Activated naive CD4-positive, alpha-beta T cell treated with anti-CD3 and anti-CD28 coated beads, Interleukin-2, amount 50 U/mL, for 72 hours (primary cell): ENCODE measurements around the gene TMEM45B. TPM values are rescaled to one million over a fixed set of nuclear protein-coding genes. Genes with fewer than 3 reads are reported as not detected.
A peak's percentile ranks its signal among the peaks of the same experiment; 100 is the strongest.
"Not testable (repeated sequence)": the region's sequence is repeated elsewhere in the genome, so short reads cannot be mapped to it uniquely, and the experiment has no call there.

Experiments used
- ATAC-seq, 2 donors: fragments of 150-1000 bp; cut with Tn5 transposase; 2 replicates each; pipeline ENCODE4 v1.10.0; 2021; ENCODE audit warnings: mild to moderate bottlenecking in 2 of 2, moderate library complexity in 2 of 2
- DNase-seq, 2 donors: peaks; one replicate each; pipeline ENCODE4 v3.0.0; 2021 to 2022; ENCODE audit warnings: low spot score in 2 of 2
- H3K27ac Mint-ChIP-seq, 2 donors: one replicate each; pipeline ENCODE4 v1.8.0; 2022; ENCODE audit warnings: mild to moderate bottlenecking in 2 of 2, mixed read lengths in 2 of 2
- H3K36me3 Mint-ChIP-seq, 2 donors: one replicate each; pipeline ENCODE4 v1.8.0; 2022; ENCODE audit warnings: mixed read lengths in 2 of 2
- H3K9me3 Mint-ChIP-seq, 2 donors: one replicate each; pipeline ENCODE4 v1.8.0; 2022; ENCODE audit warnings: mixed read lengths in 2 of 2
- total RNA-seq, 2 donors: library from RNA; stranded (reverse); gene quantifications; one replicate each; pipeline ENCODE4 v1.2.3, GENCODE V29; 2022

TMEM45B gene
- total RNA-seq, 2 donors from 2014 or later, result 2.3 to 2.9 TPM

DNA sequence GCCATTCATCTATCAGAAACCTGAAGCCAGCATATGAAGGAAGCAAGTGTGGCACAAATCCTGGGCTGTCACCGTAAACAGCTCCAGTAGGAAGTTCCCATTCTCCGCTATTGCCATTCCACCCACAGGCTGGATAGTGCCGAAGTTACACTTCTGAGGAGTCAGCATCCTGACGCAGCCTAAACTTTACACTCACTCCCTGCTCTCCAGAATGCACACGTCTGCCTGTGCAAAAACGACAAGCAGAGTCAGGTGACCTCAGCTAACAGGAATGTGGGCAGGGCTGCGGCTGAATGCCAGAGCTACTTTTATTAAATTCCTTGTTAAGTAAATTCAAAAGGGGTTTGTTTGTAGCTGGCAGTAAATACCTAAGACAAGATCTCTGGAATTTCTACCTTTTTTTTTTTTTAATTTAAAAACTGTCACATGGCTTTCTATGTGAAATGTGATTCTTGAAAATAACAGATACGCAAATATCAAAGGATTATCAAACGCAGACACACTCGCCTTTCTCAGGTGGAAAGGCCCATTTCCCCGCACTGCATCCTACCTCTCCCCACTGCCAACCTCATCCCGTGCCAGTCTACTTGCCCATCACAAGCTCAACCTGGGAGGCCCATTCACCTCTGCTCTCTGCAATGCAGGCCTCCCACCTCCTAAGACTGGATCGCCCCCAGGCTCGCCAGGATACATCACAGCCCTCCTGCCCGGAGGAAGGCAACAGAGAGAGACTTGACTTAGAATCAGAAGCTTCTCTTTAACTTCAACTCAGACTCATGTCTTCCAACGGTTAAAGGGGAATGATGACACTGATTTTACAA is 46.3 kb downstream of the TMEM45B start:
- DNase-seq (no peak), ATAC-seq (no peak)
- peaks cover 12 to 68% of the 10 kb centered on the region in 2 donors for H3K36me3 Mint-ChIP-seq
- H3K27ac Mint-ChIP-seq, result peak overlapping the region in 1 of 2 donors; percentile 29
- H3K9me3 Mint-ChIP-seq, result no peaks in the 10 kb centered on the region

GRCh38 chr11:129864811-129865210 is 49.2 kb downstream of the TMEM45B start:
- Mint-ChIP-seq H3K9me3 (no peaks in the 10 kb centered on the region), H3K27ac (peak overlapping the region in 1 of 2 donors; percentile 30), H3K36me3 (peaks cover 12 to 61% of the 10 kb centered on the region in 2 donors)
- DNase-seq (no peak), ATAC-seq (no peak)

GRCh38 chr11:129865701-129866100 is 50.1 kb downstream of the TMEM45B start:
- Mint-ChIP-seq H3K36me3 (peaks cover 12 to 53% of the 10 kb centered on the region in 2 donors), H3K9me3 (no peaks in the 10 kb centered on the region), H3K27ac (peak overlapping the region; percentile 1 to 34)
- ATAC-seq, result peak in 1 of 2 donors; percentile 20
- DNase-seq, result no peak

DNA sequence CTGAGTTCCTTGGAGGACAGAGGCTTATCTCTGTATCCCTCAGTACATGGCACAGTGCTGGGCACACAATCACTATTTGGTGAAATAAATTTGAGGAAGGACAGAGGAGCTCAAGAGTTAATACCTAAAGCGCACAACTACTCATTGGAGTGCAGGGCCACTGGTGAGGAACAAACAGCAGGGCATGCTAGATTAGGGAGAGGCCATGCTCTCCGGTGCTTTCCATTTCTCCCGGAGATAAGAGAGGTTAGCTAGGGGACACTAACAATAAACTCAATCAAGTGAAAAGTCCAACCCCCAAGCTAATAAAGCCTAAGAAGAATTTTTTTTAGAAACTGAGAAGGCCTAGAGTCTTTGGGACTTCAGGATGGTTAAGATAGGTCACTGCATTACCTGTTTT is 50.7 kb downstream of the TMEM45B start:
- no peak for ATAC-seq
- no peak for DNase-seq
- peaks cover 13 to 51% of the 10 kb centered on the region in 2 donors for H3K36me3 Mint-ChIP-seq
- H3K27ac Mint-ChIP-seq, result peak overlapping the region; percentile 34 to 44
- no peaks in the 10 kb centered on the region for H3K9me3 Mint-ChIP-seq

DNA sequence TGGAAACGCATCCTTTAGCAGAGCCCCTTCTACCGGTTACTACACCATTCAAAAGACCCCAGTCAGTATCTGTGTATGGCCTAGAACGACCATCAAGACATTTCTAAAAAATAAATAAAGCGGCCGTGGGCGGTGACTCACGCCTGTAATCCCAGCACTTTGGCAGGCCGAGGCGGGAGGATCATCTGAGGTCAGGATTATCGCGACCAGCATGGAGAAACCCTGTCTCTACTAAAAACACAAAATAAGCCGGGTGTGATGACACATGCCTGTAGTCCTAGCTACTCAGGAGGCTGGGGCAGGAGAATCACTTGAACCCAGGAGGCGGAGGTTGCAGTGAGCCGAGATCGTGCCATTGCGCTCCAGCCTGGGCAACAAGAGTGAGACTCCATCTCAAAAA is 53.0 kb downstream of the TMEM45B start:
- Mint-ChIP-seq H3K27ac (peak overlapping the region in 1 of 2 donors; percentile 7), H3K36me3 (peaks cover 18 to 44% of the 10 kb centered on the region in 2 donors)
- not testable (repeated sequence) for ATAC-seq, H3K9me3 Mint-ChIP-seq, DNase-seq

DNA sequence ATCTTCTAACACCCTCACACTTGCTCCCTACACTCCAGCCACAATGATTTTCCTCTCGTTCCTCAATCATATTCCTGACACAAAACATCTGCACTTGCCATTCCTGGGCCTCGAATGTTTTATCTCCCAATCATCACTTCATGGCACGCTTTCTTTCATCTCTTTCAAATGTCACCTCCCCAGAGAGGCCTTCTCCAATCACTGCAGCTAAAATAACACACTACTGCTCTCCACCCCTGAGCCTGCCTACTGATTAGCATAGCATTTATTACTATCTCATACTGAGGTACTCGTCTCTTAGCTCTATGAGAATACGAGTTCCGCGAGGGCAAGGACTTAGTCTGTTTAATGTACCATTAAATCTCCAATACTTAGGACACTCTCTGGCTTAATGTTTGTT is 56.3 kb downstream of the TMEM45B start:
- Mint-ChIP-seq H3K27ac (peak overlapping the region in 1 of 2 donors; percentile 9), H3K36me3 (peaks cover 16 to 20% of the 10 kb centered on the region in 2 donors), H3K9me3 (no peaks in the 10 kb centered on the region)
- no peak for DNase-seq
- no peak for ATAC-seq

- Mint-ChIP-seq H3K9me3 (no peaks in the 10 kb centered on the region), H3K27ac (peak overlapping the region in 1 of 2 donors; percentile 48), H3K36me3 (peaks cover 18 to 27% of the 10 kb centered on the region in 2 donors)
- ATAC-seq, result no peak
- DNase-seq, result no peak
These were observed 64.7 kb downstream of the TMEM45B start for GRCh38 chr11:129880311-129880710.

DNA sequence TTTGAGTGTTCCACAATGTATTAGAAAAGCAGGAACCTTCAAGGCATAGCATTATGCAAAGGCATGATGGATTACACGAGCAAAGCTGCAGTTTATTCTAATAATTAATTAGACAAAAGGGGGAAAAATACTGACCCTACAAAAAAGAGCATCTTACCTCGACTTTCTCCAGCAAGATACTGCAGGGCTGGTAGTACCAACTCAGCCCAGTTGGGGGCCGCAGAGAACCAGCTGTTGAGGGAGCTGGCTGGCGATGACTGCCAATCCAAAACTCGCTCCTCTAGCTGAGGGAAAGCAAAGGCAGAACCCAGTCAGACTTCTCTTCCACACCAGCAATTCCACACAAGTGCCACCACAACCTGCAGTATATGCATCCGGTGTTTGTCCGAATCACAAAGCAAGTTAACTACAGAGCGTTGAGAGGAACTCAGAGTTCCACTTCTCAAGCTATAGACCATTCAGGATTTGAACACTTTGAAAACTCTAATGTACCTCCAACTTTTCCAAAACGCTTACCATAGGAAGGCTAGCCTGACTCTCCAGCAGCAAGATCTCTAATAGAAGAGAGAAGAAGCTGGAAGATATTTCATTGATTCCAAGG is 66.0 kb downstream of the TMEM45B start:
- Mint-ChIP-seq H3K9me3 (no peaks in the 10 kb centered on the region), H3K27ac (no peak overlapping the region), H3K36me3 (peaks cover 23 to 27% of the 10 kb centered on the region in 2 donors)
- peak; percentile 29 to 65 for ATAC-seq
- peak in 1 of 2 donors; percentile 45 for DNase-seq

DNA sequence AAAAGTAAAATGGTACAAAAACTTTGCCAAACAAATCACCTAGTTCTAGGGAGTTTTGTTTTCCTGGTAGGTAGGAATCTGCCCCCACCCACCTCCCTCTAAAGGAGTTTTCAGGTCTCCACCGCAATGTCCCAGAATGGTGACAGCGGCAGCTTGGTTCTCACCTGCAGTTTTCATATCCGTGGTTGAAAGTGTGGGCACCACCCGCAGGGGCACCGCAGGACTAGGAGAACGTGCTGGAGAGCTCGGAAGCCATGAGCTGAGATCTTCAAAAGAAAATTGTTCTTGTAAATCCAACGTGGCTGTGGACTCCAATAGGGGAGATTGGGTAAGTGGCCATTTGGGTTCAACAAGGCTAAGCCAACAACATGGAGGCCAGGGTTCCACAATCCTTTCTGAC is 68.9 kb downstream of the TMEM45B start:
- ATAC-seq, result no peak
- Mint-ChIP-seq H3K27ac (no peak overlapping the region), H3K9me3 (no peaks in the 10 kb centered on the region), H3K36me3 (peaks cover 38 to 49% of the 10 kb centered on the region in 2 donors)
- DNase-seq, result no peak

DNA sequence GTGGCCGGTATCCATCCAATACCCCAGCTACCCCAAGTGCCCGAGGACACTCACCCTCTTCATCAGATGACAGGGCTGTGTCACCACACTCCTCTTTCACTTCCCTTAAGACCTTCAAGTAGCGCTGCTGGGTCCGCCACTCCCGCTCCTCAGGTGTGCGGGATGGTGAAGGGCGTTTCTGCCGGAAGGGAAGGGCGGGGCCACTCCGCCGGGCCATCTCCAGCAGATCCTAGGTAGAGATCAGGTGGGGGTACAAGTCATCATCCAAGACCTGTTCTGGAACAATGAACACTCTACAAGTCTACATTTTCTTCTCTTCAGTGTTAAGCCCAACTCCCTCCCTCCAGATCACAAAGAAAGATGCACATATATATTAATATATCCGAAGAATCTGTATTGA is 69.7 kb downstream of the TMEM45B start:
- Mint-ChIP-seq H3K9me3 (no peaks in the 10 kb centered on the region), H3K36me3 (peaks cover 37 to 54% of the 10 kb centered on the region in 2 donors), H3K27ac (no peak overlapping the region)
- no peak for DNase-seq
- no peak for ATAC-seq

GRCh38 chr11:129888451-129888850 is 72.8 kb downstream of the TMEM45B start:
- peaks cover 30 to 64% of the 10 kb centered on the region in 2 donors for H3K36me3 Mint-ChIP-seq
- H3K9me3 Mint-ChIP-seq, result no peaks in the 10 kb centered on the region
- no peak for ATAC-seq
- DNase-seq, result no peak
- H3K27ac Mint-ChIP-seq, result peak overlapping the region; percentile 17 to 88

DNA sequence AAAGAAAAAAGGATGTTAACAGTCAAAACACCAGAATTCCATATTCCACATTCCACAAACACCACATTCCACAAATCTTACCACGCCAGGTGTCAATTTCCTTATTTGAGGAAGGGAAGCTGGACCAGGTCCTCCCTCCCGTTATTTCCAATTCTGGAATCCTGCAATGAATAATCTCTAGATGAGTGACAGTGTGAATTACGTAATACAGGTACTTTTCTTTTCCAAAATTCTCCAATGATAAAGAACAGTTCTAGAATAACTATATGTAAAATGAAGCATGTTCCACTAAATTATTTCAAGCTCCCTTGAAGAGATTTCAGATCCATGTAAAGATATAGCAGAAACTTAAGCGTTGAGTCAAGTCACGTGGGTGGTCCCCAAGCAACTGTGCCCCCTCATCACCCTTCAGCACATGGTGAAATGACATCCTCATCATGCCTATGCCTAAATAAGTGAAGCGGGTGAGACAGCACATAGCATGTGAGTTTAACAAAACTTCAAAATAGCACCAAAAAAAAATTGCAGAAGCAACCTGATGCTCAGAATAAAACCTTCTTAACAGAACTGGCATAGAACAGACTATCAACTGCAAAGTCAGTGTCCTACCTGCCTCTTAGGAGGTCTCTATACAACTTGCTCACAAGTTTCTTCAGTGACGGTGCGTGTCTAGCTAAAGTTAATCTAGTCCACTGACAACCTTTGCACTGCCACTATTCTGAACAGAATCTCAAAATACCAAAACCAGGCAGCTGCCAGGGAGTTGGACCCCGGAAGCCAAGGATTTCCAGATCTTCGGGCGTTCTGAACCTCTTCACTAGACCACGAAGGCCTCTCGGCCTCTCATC is 78.9 kb downstream of the TMEM45B start:
- H3K9me3 Mint-ChIP-seq, result no peaks in the 10 kb centered on the region
- peak overlapping the region; percentile 86 to 94 for H3K27ac Mint-ChIP-seq
- DNase-seq (no peak), ATAC-seq (peak in 1 of 2 donors; percentile 2)
- peaks cover 11 to 22% of the 10 kb centered on the region in 2 donors for H3K36me3 Mint-ChIP-seq

DNA sequence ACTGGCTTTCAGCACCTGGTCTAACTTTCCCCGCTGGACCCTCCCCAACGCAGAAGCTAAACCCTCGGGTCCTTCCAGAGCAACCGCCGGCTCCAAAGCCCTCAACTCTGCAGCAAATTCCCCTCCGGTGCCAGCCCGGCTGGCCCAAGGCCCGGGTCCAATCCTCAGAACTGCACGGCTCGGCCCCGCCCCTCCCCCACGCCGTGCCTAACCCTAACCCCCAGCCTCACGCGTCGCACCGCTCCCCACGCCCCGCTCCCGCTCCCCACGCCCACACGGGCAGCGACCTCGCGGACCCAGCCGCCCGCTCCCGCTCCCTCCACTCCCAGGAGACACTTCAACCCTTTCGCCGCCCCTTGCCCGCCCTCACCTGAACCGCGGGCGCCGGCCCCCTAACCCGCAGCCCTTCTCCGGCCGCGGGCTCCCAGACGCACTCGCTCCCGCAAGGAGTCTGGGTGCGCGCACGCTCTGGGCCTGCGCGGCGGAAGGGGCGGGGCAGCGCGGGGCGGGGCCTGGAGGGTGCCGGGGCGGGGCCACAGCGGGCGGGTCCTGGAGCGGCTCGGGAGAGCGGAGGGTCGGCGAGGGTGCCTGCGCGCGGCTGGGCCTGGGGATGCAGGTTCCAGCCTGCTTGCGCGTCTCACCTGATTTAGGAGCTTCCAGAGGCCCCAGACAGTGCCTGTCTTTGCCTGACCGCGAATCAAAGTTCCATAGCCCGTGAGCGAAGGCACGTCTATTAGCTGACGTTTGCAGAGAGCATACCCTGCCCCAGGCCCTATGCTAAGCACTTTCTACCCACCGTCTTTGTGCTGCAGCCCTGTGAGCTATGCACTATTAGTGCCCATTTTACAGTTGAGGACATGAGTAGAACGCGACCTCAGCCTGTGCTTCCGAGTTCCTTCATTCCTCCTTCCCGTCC is 79.7 kb downstream of the TMEM45B start, which contains the start of gene NFRKB:
NFRKB (minus strand) TSS at position 453 of the 916 bp plus-strand sequence. CDS start 2,729 bp downstream, outside the sequence.
- H3K27ac Mint-ChIP-seq, result peak within 1 kb of the TSS; percentile 86 to 94
- DNase-seq (peak; percentile 88 to 91), ATAC-seq (peak; percentile 98 to 99)
- H3K9me3 Mint-ChIP-seq, result no peaks in the 10 kb centered on the region
- peaks cover 12 to 13% of the 10 kb centered on the region in 2 donors for H3K36me3 Mint-ChIP-seq

GRCh38 chr11:129896062-129896461 is 80.4 kb downstream of the TMEM45B start:
- Mint-ChIP-seq H3K36me3 (peaks cover 12% of the 10 kb centered on the region in 2 donors), H3K9me3 (no peaks in the 10 kb centered on the region), H3K27ac (peak overlapping the region; percentile 2 to 86)
- ATAC-seq, result no peak
- no peak for DNase-seq

DNA sequence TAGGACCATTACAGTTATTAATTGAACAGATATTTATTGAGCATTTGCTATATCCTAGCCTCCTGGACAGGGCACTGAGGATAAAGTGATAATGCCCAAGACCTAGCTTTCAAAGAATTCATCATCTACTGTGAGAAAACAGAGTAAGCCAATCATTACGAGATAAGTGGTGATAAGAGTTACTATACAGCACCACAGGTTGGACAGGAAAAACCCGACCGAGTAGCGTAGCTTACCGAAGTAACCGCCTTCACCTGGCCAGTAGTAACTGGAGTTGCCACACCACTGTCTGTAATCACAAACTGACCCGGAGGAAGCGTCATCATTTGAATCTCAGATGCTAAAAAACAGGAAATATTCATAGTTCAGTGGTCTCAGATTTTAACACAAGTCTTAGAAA is 89.8 kb downstream of the TMEM45B start:
- no peaks in the 10 kb centered on the region for H3K9me3 Mint-ChIP-seq
- H3K27ac Mint-ChIP-seq, result no peak overlapping the region
- H3K36me3 Mint-ChIP-seq, result peaks cover 8 to 13% of the 10 kb centered on the region in 2 donors
- DNase-seq (no peak), ATAC-seq (no peak)
